Fibroblast of lung (primary cell): ENCODE measurements around the gene FAM111A. TPM values are rescaled to one million over a fixed set of nuclear protein-coding genes. Genes with fewer than 3 reads are reported as not detected.

Experiments used
- DNase-seq, 2 donors: peaks; one replicate each; pipeline versions ENCODE4 v3.0.0 to v3.0.0-alpha.2; 2010; ENCODE audit warnings: low read depth in 2 of 2
- H2AFZ ChIP-seq: 2 replicates; pipeline ENCODE4 v1.5.1; 2012; ENCODE audit warnings: low read length, control low read depth, inconsistent platforms
- H3K27ac ChIP-seq: 2 replicates; pipeline ENCODE4 v1.5.1; 2011; ENCODE audit warnings: low read length, control low read depth; ENCODE audit not compliant: insufficient read depth
- H3K27me3 ChIP-seq: 2 replicates; pipeline ENCODE4 v1.5.1; 2011; ENCODE audit warnings: mild to moderate bottlenecking, low read length; ENCODE audit not compliant: control insufficient read depth, insufficient read depth
- H3K36me3 ChIP-seq: 2 replicates; pipeline ENCODE4 v1.5.1; 2011; ENCODE audit warnings: low read length; ENCODE audit not compliant: control insufficient read depth, insufficient read depth
- H3K4me1 ChIP-seq: 2 replicates; pipeline ENCODE4 v1.5.1; 2011; ENCODE audit warnings: low read length; ENCODE audit not compliant: control insufficient read depth, insufficient read depth; ENCODE audit errors: extremely low read depth
- H3K4me2 ChIP-seq: 2 replicates; pipeline ENCODE4 v1.5.1; 2011; ENCODE audit warnings: low read length, control low read depth; ENCODE audit not compliant: insufficient read depth; ENCODE audit errors: extremely low read depth
- H3K4me3 ChIP-seq, 4 experiments: fragments of 200-600 bp in 1 of 4; sonication (generic) in 1 of 4; replicated peaks in 1 of 4; 2 replicates each; pipeline ENCODE4 v1.5.1; 2011 to 2016; ENCODE audit warnings: low read length in 4 of 4, low read depth in 3 of 4, mild to moderate bottlenecking in 3 of 4, control low read depth in 2 of 4, inconsistent platforms in 1 of 4, mixed read lengths in 1 of 4; ENCODE audit not compliant: insufficient read depth in 1 of 4; ENCODE audit errors: control extremely low read depth in 1 of 4
- H3K79me2 ChIP-seq: 2 replicates; pipeline ENCODE4 v1.5.1; 2012; ENCODE audit warnings: mild to moderate bottlenecking, low read length, inconsistent platforms; ENCODE audit not compliant: control insufficient read depth, insufficient read depth
- H3K9ac ChIP-seq: 2 replicates; pipeline ENCODE4 v1.5.1; 2011; ENCODE audit warnings: mild to moderate bottlenecking, low read length, control low read depth; ENCODE audit not compliant: insufficient read depth
- H3K9me3 ChIP-seq: 2 replicates; pipeline ENCODE4 v1.5.1; 2012; ENCODE audit warnings: low read depth, low read length; ENCODE audit not compliant: control insufficient read depth, insufficient read depth
- H4K20me1 ChIP-seq: 2 replicates; pipeline ENCODE4 v1.5.1; 2011; ENCODE audit warnings: low read length; ENCODE audit not compliant: control insufficient read depth, insufficient read depth; ENCODE audit errors: extremely low read depth
- CTCF ChIP-seq, 2 donors: IDR thresholded peaks in 1 of 2; conservative IDR thresholded peaks in 1 of 2; 1 replicate in 1 of 2; 2 replicates in 1 of 2; pipeline ENCODE4 v1.5.1; 2011 to 2012; ENCODE audit warnings: low read length in 2 of 2, control low read depth in 1 of 2, inconsistent platforms in 1 of 2, low read depth in 1 of 2, mild to moderate bottlenecking in 1 of 2
- EZH2 ChIP-seq: IDR thresholded peaks from 2 replicates; pipeline ENCODE4 v1.5.1; 2012; ENCODE audit warnings: low read length, control low read depth, mild to moderate bottlenecking; ENCODE audit errors: missing control alignments
- polyA plus RNA-seq, 2 donors: library from polyadenylated mRNA; depleted of rRNA in 1 of 2; stranded (reverse) in 1 of 2; unstranded in 1 of 2; fragments of >200 nt; gene quantifications; 2 replicates each; pipeline ENCODE4 v1.2.1, GENCODE V29; 2011 to 2012; ENCODE audit warnings: missing spikeins in 1 of 2
- total RNA-seq: library from RNA; depleted of rRNA; stranded (reverse); fragments of >200 nt; gene quantifications from 2 replicates; pipeline ENCODE4 v1.2.1, GENCODE V29; 2014

The FAM111A gene
- total and polyA plus RNA-seq, 2 donors (not counting 1 experiment from before 2014, with no cell fraction given): 27.1 to 42.3 TPM

GRCh38 chr11:59181746-59182456 lies 39.2 kb downstream of the FAM111A start:
- no peaks in the 10 kb centered on the region for H4K20me1 ChIP-seq
- H2AFZ ChIP-seq: no peak overlapping the region
- no peaks in the 10 kb centered on the region for H3K27me3 ChIP-seq
- no peaks in the 10 kb centered on the region for H3K79me2 ChIP-seq
- no peak for DNase-seq
- H3K36me3 ChIP-seq: peaks cover 3% of the 10 kb centered on the region
- no peaks in the 10 kb centered on the region for H3K9me3 ChIP-seq
- peaks cover 5% of the 10 kb centered on the region for H3K4me1 ChIP-seq
- no peak overlapping the region for H3K9ac ChIP-seq
- H3K4me3 ChIP-seq: no peak overlapping the region
- H3K4me2 ChIP-seq: no peak overlapping the region
- no peak for TF ChIP-seq EZH2
- TF ChIP-seq CTCF (conservative IDR thresholded peaks at IDR 0.05 in 1 of 2, IDR thresholded peaks at IDR 0.05 in 1 of 2; ENCODE audit: low read depth in 1 of 2, low read length in 2 of 2): no peak
- no peak overlapping the region for H3K27ac ChIP-seq

- no peak overlapping the region for H3K4me3 ChIP-seq
- H3K9me3 ChIP-seq: no peaks in the 10 kb centered on the region
- H3K79me2 ChIP-seq: no peaks in the 10 kb centered on the region
- H4K20me1 ChIP-seq: no peaks in the 10 kb centered on the region
- H3K4me1 ChIP-seq: peaks cover 11% of the 10 kb centered on the region
- no peak overlapping the region for H3K4me2 ChIP-seq
- peak in 1 of 2 donors; percentile 12 for TF ChIP-seq CTCF (conservative IDR thresholded peaks at IDR 0.05 in 1 of 2, IDR thresholded peaks at IDR 0.05 in 1 of 2; ENCODE audit: low read depth in 1 of 2, low read length in 2 of 2)
- TF ChIP-seq EZH2: no peak
- H3K27me3 ChIP-seq: no peaks in the 10 kb centered on the region
- no peak overlapping the region for H2AFZ ChIP-seq
- H3K27ac ChIP-seq: no peak overlapping the region
- no peak for DNase-seq
- no peak overlapping the region for H3K9ac ChIP-seq
- peaks cover 3% of the 10 kb centered on the region for H3K36me3 ChIP-seq
Measured at GRCh38 chr11:59182457-59183151, 39.9 kb downstream of the FAM111A start.

GRCh38 chr11:59183771-59184170 lies 41.1 kb downstream of the FAM111A start:
- no peaks in the 10 kb centered on the region for H3K79me2 ChIP-seq
- H4K20me1 ChIP-seq: no peaks in the 10 kb centered on the region
- no peak overlapping the region for H3K9ac ChIP-seq
- H3K9me3 ChIP-seq: no peaks in the 10 kb centered on the region
- H3K4me2 ChIP-seq: no peak overlapping the region
- DNase-seq: peak in 1 of 2 donors; percentile 69
- H3K4me3 ChIP-seq: no peak overlapping the region
- H3K27me3 ChIP-seq: no peaks in the 10 kb centered on the region
- H3K4me1 ChIP-seq: peaks cover 13% of the 10 kb centered on the region
- H3K36me3 ChIP-seq: peaks cover 3% of the 10 kb centered on the region
- no peak overlapping the region for H3K27ac ChIP-seq
- TF ChIP-seq CTCF (conservative IDR thresholded peaks at IDR 0.05 in 1 of 2, IDR thresholded peaks at IDR 0.05 in 1 of 2; ENCODE audit: low read depth in 1 of 2, low read length in 2 of 2): no peak
- TF ChIP-seq EZH2: no peak
- H2AFZ ChIP-seq: no peak overlapping the region
